NCI-H2029 (cell line): ENCODE results near the gene GAS2.

Experiments used
- DNase-seq: peaks from one replicate; lab custom pipeline; 2025; lab: John Stamatoyannopoulos, UW

Gene GAS2

DNA sequence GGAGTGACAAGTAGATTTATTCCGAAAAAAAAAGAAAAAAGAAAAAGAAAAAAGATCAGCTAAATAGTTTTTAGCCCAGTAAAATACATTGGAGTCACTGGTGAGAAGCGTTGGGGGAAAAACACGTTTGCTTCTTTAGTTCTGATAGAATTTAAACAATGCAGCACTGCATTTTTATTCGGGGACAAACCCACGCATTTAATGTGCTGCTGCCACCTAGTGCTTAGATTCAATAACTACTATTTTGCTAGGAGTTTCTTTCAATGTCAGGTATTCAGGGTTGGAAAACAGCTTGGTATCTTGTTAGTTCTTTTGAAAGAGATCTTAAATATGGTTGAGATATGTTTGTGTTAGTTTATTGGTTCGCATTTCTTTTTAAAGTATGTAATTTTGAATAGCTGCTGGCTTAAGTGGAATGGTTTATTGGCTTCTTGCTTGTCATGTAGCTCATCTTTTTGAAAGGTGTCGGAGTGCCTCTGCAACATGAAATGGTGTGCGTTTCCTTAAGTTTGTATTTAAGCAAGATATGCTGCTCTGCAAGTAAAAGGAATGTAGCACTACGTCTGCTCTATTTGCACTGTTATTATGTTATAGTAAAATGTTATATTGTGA, 121.2 kb downstream of the GAS2 start:
- DNase-seq = peak; percentile 32

DNA sequence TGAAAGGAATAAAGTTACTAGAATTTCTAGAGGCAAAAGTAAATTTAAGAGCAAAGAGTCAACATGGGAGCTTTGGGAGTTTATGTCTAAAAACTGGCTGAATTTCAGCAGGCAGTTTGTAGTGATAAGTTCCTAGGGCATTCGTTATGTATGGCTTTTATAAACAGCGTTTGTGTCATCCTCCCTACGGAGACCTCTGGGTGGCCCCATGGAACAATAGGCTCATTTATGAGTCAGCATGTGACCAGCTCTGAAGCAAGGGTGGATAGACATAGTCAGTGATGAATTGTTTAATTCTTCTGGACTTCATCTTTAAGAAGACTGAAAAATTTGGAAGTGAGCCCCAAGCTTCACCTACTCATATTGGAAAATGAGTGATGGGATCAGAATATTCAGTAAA, 126.1 kb downstream of the GAS2 start:
- DNase-seq = no peak

GRCh38 chr11:22795914-22796313, 129.5 kb downstream of the GAS2 start:
- no peak for DNase-seq

GRCh38 chr11:22797047-22797446, 130.6 kb downstream of the GAS2 start:
- no peak for DNase-seq

DNA sequence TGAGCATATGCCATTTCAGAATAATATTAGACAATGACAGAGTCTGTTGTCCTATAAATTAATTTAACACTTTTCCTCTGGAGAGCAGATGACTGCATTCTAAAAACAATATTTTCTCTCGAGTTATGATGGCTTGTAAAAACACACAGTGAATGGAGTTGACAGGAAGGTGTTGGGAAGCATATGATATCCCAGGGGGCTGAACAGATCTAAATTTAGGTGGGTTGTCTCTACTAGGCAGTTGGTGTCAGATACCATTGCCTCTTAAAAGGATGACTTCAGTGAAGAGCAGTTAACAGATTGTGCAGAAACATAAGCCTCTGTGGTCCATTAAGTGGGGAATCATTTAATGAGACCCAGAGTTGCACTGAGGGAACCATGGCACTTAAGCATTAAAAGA, 132.5 kb downstream of the GAS2 start:
- DNase-seq = no peak

GRCh38 chr11:22800482-22800881, 134.1 kb downstream of the GAS2 start:
- DNase-seq = no peak

DNA sequence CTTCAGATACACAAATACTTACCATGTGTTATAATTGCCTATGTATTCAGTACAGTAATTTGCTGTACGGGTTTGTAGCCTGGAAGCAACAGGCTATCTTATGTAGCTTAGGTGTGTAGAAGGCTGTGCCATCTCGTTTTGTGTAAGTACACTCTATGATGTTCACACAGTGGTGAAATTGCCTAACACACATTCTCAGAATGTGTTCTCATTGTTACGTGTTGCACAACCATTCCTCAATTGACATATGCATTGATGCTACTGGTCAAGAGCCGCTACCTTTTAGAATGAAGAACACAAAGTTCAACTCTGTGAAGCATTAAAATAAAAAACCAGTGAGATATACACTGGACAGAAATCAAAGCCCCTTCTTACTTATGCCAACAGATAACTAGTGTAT, 136.4 kb downstream of the GAS2 start:
- DNase-seq = no peak

GRCh38 chr11:22807391-22807790, 141.0 kb downstream of the GAS2 start:
- DNase-seq = no peak

DNA sequence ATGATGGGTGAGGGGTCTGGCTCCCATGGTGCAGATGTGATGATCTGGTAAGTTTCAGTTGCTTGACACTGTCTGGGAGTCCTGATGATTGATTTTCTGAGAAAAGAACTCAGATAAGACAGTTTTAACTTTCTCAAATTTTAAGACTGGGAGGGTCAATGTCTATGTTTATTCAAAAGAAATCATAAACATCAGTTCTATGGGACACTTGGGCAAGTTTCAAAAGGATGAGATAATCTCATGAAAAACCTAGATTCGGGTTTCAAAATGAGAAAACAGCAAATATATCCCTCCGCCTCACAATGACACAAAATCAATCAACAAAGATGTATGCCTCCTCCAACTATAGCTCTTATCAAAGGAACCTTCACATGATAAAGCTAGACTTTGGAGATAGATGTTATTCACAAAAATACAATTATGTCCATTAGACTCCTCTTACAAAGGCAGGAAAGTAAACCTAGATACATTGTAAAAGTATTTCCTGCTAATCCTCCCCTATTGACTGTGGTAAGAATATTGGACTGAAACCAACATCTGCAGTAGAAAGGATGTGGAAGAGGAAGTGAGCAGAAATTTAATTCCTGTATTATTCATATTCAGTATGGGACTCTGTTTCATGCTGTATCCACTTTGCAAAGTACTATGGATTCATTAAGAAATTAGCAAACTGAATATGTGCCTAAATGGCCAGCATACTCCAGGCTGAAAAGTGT, 141.6 kb downstream of the GAS2 start:
- peak; percentile 31 for DNase-seq

- no peak for DNase-seq
Observed at GRCh38 chr11:22808571-22809197, 142.3 kb downstream of the GAS2 start.

GRCh38 chr11:22809893-22810292, 143.5 kb downstream of the GAS2 start:
- DNase-seq = no peak

DNA sequence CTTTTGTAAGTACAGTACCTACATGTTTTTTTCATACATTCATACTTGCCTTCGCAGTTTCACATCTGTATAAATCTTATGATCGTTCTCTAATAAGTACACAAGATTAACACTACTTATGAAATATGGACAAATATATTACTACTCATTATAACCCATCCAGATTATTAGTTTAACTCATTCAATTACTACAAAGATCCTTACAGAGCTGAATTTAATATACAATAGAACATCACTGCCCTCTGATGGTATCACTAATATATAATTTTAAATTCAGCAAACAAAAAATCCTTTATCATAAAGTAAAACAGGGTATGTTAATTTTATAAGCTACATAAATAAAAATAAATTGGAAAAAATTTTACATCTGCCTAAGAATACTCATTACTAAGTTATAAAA, 155.8 kb downstream of the GAS2 start:
- no peak for DNase-seq

DNA sequence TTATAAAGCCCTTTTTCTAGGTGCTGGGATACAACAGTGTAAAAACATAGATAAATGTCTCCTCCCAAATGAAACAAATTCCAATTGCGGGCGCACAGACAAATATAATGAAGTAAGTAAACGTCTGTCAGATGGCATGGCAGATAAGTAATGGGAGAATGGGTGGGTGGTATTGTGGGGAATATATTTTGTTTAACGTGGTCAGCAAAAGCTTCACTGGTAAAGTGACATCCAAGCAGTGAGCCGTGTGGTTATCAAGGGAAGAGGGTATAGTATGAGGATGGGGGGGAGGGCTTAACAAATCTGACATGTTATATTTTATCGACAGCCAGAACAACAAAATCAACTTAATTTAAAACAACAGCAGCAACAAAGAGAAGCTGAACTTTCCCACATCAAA, 162.0 kb downstream of the GAS2 start:
- no peak for DNase-seq

DNA sequence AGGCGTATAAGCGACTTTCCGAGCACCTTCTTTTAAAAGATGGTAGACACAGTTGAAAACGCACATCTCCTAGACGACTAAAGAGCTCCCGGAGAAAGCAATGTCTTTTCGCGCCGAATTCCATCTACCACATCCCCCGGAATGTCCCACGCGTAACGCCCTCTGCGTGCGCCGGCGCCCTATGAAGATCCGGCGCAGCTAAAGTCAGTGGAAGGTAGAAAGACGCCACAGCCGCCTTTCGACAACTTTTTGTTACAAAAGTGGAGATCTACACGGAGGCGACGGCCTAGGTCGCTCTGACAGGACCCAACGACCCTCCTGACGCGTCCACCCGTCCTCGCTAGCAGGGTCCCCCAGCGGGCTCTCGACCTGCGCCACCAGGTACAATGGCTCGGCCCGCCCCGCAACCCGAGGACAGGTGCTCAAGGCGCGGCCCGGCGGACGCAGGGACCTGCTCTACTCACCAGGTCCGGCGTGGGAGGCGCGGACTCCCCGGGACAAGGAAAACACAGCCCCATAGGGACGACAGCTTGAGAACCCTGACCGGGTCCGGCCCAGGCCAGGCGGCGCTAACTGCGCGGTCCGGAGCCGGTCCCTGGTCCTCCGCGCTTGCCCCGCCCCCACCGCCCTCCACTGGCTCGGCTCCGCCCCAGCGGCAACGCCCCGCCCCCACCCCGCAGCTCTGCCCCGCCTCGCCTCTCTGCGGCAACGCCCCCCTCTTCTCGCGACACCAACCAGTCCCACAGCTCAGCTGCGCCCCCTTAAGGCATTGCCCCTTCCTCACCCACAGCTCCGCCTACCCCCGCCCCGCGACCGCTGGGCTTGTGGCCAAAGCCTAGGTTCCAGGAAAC, 163.0 kb downstream of the GAS2 start, which contains the start of gene SVIP:
Gene SVIP, minus strand, starts transcription at position 571 of the 851 bp plus-strand sequence. Its CDS starts 53 bp downstream, at position 518.
- DNase-seq = peak; percentile 95

DNA sequence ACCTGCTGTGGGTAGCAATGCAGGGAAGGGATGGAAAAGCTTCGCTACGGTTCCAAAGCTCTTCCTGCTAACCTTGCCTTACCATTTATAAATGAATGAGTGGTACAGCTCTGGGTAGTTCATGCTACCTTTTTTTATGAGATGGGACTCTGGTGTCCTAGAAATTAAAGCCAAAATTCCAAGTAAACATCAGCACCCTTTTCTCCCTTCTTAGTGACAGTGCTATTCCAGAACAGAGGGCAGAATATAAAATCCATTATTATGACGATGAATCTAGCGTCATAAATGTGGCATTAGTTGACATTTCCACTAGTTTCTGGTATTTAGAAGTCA, 163.6 kb downstream of the GAS2 start:
- no peak for DNase-seq

DNA sequence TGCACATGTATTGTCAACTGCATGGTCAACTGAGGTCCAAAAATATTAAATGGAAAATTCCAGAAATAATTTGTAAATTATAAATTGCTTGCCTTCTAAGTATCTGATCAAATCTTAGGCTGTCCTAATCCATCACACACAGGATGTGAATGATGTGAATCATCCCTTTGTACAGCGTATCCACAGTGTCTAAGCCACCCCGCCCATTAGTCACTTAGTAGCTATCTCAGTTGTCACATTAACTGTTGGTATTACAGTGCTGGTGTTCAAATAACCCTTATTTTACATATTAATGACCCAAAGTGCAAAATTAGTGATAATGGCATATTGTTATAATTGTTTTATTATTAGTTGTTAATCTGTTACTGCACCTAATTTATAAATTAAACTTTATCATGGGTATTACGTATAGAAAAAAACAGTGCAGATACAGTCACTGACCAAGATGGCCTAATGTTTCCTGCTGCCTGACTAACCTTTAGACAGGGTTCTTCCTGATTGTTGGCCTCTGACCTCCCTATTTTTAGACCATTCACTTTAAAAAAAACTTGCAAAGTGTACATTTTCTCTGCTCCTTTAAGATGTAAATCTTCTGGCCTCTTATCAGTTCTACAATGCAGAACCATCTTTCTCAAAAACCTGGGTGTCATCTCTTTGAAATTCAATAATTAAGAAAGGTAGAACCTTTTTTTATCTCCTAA, 166.1 kb downstream of the GAS2 start:
- no peak for DNase-seq

GRCh38 chr11:22846726-22847125, 180.3 kb downstream of the GAS2 start:
- no peak for DNase-seq

- no peak for DNase-seq
Observed at GRCh38 chr11:22851477-22851876, 185.1 kb downstream of the GAS2 start.

DNA sequence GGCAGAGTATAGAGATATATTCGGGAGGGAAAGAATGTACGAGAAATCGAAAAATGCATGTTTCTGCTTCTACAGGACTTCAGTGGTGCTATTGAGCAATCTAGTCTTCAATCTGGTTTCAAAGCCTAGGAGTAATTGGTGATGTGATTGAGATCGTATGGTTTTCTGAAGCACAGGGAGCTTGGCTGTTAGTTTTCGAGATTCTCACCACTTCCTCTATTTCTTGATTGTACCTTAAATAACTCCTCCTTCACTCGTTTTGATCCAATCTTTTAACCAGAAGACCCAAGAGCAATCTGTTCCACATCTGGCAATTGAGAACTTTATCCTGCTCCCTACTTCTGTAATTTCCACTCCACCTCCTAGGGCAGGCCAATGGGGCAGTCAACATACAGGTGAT, 193.3 kb downstream of the GAS2 start:
- no peak for DNase-seq

GRCh38 chr11:22860241-22860640, 193.8 kb downstream of the GAS2 start, which contains the start of gene CCDC179:
Gene CCDC179, minus strand, starts transcription at chr11:22860474. Its CDS starts 53 bp downstream, at chr11:22860421.
- DNase-seq = no peak
